IPS DF 19.7 (cell line): ENCODE data around the gene ZFPM1.
A peak's percentile ranks its signal among the peaks of the same experiment; 100 is the strongest.

Experiments
- DNase-seq: peaks from one replicate; pipeline ENCODE4 v3.0.0-alpha.2; 2013; ENCODE audit warnings: low read depth, low spot score

The ZFPM1 gene

GRCh38 chr16:88560714-88561484, 107.8 kb downstream of the ZFPM1 start:
- no peak for DNase-seq

GRCh38 chr16:88561485-88562359, 108.6 kb downstream of the ZFPM1 start:
- no peak for DNase-seq

- DNase-seq: no peak
These were observed 113.1 kb downstream of the ZFPM1 start for GRCh38 chr16:88566158-88566557.

- no peak for DNase-seq
These were observed 115.9 kb downstream of the ZFPM1 start for GRCh38 chr16:88568710-88569613.

- no peak for DNase-seq
These were observed 116.5 kb downstream of the ZFPM1 start for GRCh38 chr16:88569614-88569984.

GRCh38 chr16:88569985-88570690, 117.1 kb downstream of the ZFPM1 start, which contains the start of gene ZC3H18:
ZC3H18 (plus strand) TSS chr16:88570403; CDS start chr16:88577124, 6,721 bp downstream.
- DNase-seq: peak; percentile 59

GRCh38 chr16:88570691-88571092, 117.6 kb downstream of the ZFPM1 start:
- DNase-seq: no peak

DNA sequence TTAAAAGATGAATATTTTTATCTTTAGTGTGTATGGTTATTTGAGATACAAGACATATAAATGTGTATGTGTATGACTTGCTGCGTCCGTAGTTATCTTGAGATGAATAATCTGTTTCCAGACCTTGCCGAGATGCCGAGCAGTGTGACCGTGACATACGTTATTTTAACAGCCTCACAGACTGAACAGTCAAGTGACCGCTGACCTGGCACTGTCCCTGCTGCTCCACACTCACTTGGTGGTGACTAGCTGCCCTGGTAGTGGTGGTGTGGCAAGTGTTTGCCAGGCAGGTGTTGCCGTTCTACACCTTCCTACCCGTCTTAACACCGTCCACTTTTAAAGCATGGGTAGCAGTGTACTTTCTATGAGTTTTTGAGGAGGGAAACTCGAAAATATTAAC, 122.2 kb downstream of the ZFPM1 start:
- DNase-seq: no peak

GRCh38 chr16:88576307-88576706, 123.2 kb downstream of the ZFPM1 start:
- no peak for DNase-seq

GRCh38 chr16:88577166-88577565, 124.1 kb downstream of the ZFPM1 start:
- no peak for DNase-seq

DNA sequence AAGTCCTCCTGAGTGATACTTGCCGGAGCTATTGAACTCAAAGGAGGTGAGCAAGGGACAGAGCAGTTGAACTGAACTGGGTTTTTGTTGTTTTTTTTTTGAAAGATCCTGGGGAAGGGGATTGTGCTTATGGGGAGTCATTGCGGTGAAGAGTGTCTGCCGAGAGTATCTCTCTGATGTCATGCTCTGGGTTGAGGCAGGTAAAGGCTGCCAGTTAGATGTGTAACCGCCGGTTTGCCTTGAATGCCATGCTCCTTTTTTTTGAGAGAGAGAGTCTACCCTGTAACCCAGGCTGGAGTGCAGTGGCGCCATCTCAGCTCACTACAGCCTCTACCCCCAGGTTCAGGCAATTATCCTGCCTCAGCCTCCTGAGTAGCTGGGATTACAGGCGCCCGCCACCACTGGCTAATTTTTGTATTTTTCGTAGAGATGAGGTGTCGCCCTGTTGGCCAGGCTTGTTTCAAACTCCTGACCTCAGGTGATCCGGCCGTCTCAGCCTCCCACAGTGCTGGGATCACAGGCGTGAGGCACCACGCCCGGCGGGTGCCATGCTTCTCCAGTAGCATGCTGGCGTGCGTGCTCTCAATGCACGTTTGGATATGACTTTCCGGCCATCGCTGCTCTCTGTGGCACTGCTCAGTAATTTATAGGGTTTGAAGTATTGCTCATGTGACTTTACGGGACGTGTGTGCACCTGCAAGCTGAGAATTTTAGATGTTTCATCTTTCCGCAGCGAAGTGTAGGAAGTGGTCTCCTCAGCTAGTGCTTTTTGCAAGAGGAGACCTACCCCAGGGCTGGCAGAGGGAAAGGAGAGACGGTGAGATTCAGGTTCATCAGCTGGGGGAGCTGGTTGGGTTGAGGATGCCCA, 125.6 kb downstream of the ZFPM1 start:
- DNase-seq: no peak

- DNase-seq: no peak
These were observed 127.3 kb downstream of the ZFPM1 start for GRCh38 chr16:88580371-88580770.

GRCh38 chr16:88581033-88581432, 128.0 kb downstream of the ZFPM1 start:
- DNase-seq: no peak

- no peak for DNase-seq
These were observed 130.0 kb downstream of the ZFPM1 start for GRCh38 chr16:88582912-88583575.

GRCh38 chr16:88584676-88585075, 131.6 kb downstream of the ZFPM1 start:
- no peak for DNase-seq

GRCh38 chr16:88585269-88585668, 132.2 kb downstream of the ZFPM1 start:
- DNase-seq: no peak

DNA sequence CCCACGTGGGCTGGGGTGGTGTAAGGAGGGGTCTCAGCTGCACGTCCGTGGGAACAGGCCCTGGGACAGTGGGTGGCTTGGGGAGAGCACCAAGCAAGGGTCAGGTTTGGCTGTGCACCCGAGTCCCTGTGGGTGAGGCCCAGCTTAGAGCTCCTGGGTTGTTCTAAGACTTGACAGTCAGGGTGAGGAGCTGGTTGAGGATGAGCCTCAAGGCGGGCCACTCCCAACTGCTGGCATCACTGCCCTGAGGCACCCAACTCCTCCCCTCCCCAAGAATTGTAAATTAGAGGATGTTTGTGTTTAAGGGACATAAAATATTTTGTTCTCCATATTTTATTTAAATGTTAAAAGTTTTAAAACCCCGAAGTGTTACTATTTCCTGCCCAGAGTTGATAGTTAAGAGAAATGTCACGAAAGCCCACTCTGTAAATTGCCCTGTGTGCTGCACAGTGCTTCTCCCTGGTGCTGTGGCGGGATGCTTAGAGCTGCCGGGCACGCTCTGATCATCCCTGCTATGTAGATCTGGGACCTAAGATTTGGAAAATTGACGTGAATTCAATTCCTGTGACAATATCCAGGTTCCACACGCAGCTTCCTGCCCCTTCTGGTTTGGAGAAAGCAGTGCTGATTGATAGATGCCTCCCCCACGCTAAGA, 133.0 kb downstream of the ZFPM1 start:
- DNase-seq: no peak
